ENCODE results near the gene ABLIM3.

DNA sequence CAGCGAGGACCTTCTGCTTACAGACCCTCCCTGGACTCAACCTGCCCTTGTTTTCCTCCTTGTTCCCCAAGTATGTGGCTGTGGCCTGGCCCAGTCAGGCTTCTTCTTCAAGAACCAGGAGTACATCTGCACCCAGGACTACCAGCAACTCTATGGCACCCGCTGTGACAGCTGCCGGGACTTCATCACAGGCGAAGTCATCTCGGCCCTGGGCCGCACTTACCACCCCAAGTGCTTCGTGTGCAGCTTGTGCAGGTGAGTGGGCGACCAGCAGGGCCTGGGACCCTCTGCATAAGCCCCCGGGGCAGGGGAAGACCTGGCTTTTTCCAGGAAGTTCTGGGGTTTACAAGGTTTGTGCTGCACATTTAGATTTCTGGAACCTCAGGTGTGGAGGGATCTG is 56.9 kb downstream of the ABLIM3 start:
- TF ChIP-seq POLR2A (IDR thresholded peaks at IDR 0.05; ENCODE audit: low read depth, low read length) (no peak), MAX (IDR thresholded peaks at IDR 0.05; ENCODE audit: insufficient read depth, insufficient read length) (no peak), POLR2AphosphoS5 (IDR thresholded peaks at IDR 0.05; ENCODE audit: insufficient read depth, low read depth, low read length) (no peak)
- TF ChIP-seq, protein P1, sequence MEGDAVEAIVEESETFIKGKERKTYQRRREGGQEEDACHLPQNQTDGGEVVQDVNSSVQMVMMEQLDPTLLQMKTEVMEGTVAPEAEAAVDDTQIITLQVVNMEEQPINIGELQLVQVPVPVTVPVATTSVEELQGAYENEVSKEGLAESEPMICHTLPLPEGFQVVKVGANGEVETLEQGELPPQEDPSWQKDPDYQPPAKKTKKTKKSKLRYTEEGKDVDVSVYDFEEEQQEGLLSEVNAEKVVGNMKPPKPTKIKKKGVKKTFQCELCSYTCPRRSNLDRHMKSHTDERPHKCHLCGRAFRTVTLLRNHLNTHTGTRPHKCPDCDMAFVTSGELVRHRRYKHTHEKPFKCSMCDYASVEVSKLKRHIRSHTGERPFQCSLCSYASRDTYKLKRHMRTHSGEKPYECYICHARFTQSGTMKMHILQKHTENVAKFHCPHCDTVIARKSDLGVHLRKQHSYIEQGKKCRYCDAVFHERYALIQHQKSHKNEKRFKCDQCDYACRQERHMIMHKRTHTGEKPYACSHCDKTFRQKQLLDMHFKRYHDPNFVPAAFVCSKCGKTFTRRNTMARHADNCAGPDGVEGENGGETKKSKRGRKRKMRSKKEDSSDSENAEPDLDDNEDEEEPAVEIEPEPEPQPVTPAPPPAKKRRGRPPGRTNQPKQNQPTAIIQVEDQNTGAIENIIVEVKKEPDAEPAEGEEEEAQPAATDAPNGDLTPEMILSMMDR (IDR thresholded peaks at IDR 0.05; ENCODE audit: extremely low read depth in 1 of 2, insufficient read depth in 1 of 2, low read depth in 1 of 2, low read length in 2 of 2): no peak
